DMS79 treated with DMSO at 0.1 percent for 48 hours (cell line): Measurements from ENCODE around the gene CYP27C1.
"Not testable (repeated sequence)": the region's sequence is repeated elsewhere in the genome, so short reads cannot be mapped to it uniquely, and the experiment has no call there.

Source experiments
- DNase-seq: peaks from one replicate; lab custom pipeline; 2025; lab: John Stamatoyannopoulos, UW

CYP27C1 gene

GRCh38 chr2:127220102-127220767 is at the start of gene CYP27C1:
Gene CYP27C1 (minus strand): TSS chr2:127220299. CDS start chr2:127220270, 29 bp downstream.
- DNase-seq, result no peak

GRCh38 chr2:127261804-127262406 is 41.8 kb upstream of the CYP27C1 start:
- no peak for DNase-seq

GRCh38 chr2:127259355-127259754 is 39.3 kb upstream of the CYP27C1 start:
- DNase-seq, result no peak

- DNase-seq, result no peak
Measured at GRCh38 chr2:127256866-127257265, 36.8 kb upstream of the CYP27C1 start.

GRCh38 chr2:127256381-127256780 is 36.3 kb upstream of the CYP27C1 start:
- no peak for DNase-seq

- no peak for DNase-seq
Measured at GRCh38 chr2:127255721-127256120, 35.6 kb upstream of the CYP27C1 start.

- DNase-seq, result no peak
Measured at GRCh38 chr2:127255146-127255545, 35.0 kb upstream of the CYP27C1 start.

- no peak for DNase-seq
Measured at GRCh38 chr2:127254386-127254981, 34.4 kb upstream of the CYP27C1 start.

- not testable (repeated sequence) for DNase-seq
Measured at GRCh38 chr2:127241184-127241583, 21.1 kb upstream of the CYP27C1 start.

GRCh38 chr2:127239395-127239794 is 19.3 kb upstream of the CYP27C1 start:
- DNase-seq, result no peak

- not testable (repeated sequence) for DNase-seq
Measured at GRCh38 chr2:127237768-127238167, 17.7 kb upstream of the CYP27C1 start.

- no peak for DNase-seq
Measured at GRCh38 chr2:127235082-127235702, 15.1 kb upstream of the CYP27C1 start.

- no peak for DNase-seq
Measured at GRCh38 chr2:127233710-127234109, 13.6 kb upstream of the CYP27C1 start.

- no peak for DNase-seq
Measured at GRCh38 chr2:127231130-127231865, 11.2 kb upstream of the CYP27C1 start.

GRCh38 chr2:127229555-127229954 is 9.5 kb upstream of the CYP27C1 start:
- no peak for DNase-seq

GRCh38 chr2:127228102-127228501 is 8.0 kb upstream of the CYP27C1 start:
- no peak for DNase-seq

- not testable (repeated sequence) for DNase-seq
Measured at GRCh38 chr2:127227264-127227660, 7.2 kb upstream of the CYP27C1 start.

GRCh38 chr2:127226520-127227263 is 6.6 kb upstream of the CYP27C1 start:
- DNase-seq, result peak; percentile 86

GRCh38 chr2:127226132-127226519 is 6.0 kb upstream of the CYP27C1 start:
- DNase-seq, result no peak

GRCh38 chr2:127225186-127225960 is 5.3 kb upstream of the CYP27C1 start:
- no peak for DNase-seq

- not testable (repeated sequence) for DNase-seq
Measured at GRCh38 chr2:127224135-127224534, 4.0 kb upstream of the CYP27C1 start.
